Measurements from ENCODE around the gene DAB2.
"Not testable (repeated sequence)": the region's sequence is repeated elsewhere in the genome, so short reads cannot be mapped to it uniquely, and the experiment has no call there.

Gene DAB2

DNA sequence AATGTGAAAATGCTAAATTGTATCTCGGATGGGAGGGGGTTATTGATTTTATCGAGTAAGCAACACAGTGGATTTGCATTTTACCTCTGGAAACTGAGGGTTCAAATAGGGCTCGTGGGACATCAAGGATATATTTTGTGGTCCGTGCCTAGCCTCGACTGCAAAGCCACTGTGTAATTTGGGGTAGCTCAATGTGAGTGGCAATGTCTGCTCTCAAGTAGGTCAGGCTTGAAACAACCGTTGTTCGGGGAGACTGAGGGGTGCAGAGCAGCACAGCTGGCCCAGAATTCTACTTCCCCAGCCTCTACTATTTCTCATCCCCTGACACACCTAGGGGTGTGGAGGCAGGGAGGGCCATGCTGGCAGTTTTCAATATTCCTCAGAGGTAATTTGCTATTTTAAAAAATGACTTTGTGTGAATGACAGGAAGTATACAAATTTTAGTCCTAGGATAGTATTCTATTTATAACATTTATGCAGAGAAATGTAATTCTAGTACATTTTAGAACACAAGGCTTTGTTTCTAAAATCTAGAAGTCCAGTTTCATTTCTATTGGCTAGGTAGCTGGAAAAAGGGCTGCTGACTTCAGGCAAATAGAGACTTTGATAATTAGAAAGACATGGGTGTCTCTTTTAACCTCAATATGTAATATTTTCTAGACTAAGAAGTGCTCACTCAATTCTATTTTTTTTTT, 1.4 kb upstream of the DAB2 start:
- no peak for DNase-seq (ENCODE audit: low read depth)
- H3K4me3 ChIP-seq (ENCODE audit: low read depth, low read length), result no peak overlapping the region

GRCh38 chr5:39423331-39423751, 1.4 kb downstream of the DAB2 start:
- H3K4me3 ChIP-seq (ENCODE audit: low read depth, low read length), result peak overlapping the region; percentile 83
- DNase-seq (ENCODE audit: low read depth), result no peak

GRCh38 chr5:39422728-39423285, 2.0 kb downstream of the DAB2 start:
- no peak for DNase-seq (ENCODE audit: low read depth)
- peak overlapping the region; percentile 83 for H3K4me3 ChIP-seq (ENCODE audit: low read depth, low read length)

DNA sequence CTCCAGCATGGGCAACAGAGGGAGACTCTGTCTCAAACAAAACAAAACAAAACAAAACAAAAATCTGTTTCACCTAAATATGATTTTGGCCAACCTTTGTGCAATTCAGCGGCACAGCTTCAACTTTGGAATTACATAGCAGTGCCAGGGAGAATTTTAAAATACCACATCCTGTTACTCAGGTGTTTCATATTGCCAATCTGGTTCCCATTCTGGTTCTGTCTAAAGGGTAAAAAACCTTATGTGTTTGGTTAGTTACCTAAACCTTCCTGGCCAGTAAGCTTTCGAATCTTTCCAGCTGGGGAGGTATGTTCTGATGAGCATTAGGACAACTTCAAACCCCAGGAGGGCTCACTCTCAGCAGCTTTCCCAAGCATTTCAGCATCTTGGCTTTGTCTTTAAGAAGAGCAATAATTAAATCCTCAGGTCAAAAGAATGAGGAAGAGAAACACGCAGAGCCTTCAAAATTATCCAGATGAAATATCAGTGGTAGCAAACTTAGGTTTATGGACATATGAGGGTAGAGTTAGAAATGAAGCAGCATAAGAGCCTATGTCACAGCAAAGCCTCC, 2.7 kb downstream of the DAB2 start:
- no peak for DNase-seq (ENCODE audit: low read depth)
- H3K4me3 ChIP-seq (ENCODE audit: low read depth, low read length), result peak overlapping the region; percentile 83

GRCh38 chr5:39420482-39421145, 4.2 kb downstream of the DAB2 start:
- peak; percentile 68 for DNase-seq (ENCODE audit: low read depth)
- no peak overlapping the region for H3K4me3 ChIP-seq (ENCODE audit: low read depth, low read length)

- H3K4me3 ChIP-seq (ENCODE audit: low read depth, low read length), result no peak overlapping the region
- DNase-seq (ENCODE audit: low read depth), result no peak
These were observed 5.0 kb downstream of the DAB2 start for GRCh38 chr5:39419796-39420195.

DNA sequence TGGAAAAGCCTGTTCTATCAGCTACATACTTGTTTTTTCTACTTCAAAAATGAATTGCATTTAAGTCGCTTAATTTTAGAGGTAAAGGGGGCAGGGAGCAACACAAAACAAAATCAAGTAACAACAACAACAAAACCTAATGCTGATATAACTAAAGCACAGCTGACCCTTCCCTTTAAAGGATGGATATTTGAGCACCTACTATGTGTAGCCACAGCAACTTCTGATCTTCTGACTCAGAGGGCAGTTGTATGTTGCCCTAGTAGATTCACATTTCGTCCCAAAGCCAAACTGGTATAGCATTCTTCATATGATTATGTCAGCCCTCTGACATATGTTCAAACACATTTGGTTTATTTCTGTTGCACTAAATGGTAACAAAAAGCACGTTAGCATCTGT, 6.8 kb downstream of the DAB2 start:
- no peak overlapping the region for H3K4me3 ChIP-seq (ENCODE audit: low read depth, low read length)
- no peak for DNase-seq (ENCODE audit: low read depth)

GRCh38 chr5:39415201-39415600, 9.6 kb downstream of the DAB2 start:
- no peak for DNase-seq (ENCODE audit: low read depth)
- H3K4me3 ChIP-seq (ENCODE audit: low read depth, low read length), result no peak overlapping the region

DNA sequence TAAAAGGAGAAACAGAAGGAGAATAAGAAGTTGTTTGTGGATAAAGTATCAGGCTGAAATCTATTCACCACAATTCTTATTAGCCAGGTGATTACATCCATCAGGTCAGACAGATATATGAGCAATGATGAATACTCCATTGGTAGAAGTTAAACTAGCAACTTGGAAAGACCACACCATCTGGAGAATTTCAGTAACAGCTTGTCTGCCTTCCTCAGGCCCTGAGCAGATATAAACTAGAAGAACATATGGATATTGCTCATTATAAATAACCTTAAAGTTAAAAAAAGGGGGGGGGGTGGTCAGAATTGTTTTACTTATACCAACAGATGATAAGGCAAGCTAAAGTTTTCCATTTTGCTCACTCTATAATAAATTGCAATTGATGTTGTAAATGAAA, 10.4 kb downstream of the DAB2 start:
- H3K4me3 ChIP-seq (ENCODE audit: low read depth, low read length), result no peak overlapping the region
- DNase-seq (ENCODE audit: low read depth), result no peak

DNA sequence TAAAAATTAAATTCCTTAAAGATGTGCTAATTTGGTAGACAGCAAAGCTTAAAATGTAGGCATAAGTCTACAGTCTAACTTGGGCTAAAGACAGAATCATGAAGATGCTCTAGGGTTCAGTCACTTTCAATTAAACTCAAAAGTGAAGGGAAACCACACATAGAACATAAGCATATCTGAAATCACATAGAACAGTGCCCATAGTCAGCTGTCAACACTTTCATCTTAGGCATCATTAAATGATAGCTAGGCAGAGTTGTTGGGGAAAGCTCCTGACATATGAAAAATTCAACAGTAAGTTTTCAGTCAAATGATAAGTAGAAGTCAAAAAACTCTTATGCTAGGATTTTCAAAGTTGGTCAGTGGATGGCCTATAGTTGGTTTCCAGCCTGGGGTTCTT, 11.0 kb downstream of the DAB2 start:
- DNase-seq (ENCODE audit: low read depth), result no peak
- H3K4me3 ChIP-seq (ENCODE audit: low read depth, low read length), result no peak overlapping the region

- no peak for DNase-seq (ENCODE audit: low read depth)
- H3K4me3 ChIP-seq (ENCODE audit: low read depth, low read length), result no peak overlapping the region
These were observed 11.9 kb downstream of the DAB2 start for GRCh38 chr5:39412721-39413394.

DNA sequence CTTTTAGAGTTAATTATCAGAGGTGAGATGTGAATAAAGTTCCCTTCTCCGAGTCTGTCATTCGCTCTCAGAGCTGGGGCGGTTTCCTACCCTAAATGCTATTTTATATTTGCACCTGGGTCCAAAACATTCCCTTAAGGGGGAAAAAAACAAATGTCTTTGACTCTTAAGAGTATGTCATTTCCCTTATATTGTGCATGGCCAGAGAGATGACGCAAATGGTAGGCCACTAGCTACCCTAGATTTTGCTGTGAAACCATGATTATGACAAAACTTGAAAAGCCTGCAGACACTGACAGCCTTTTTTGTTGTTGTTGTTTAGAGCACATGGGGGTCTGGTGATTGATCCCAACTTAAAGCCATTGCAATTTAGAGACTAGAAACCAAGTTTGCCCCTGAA, 12.8 kb downstream of the DAB2 start:
- H3K4me3 ChIP-seq (ENCODE audit: low read depth, low read length), result no peak overlapping the region
- DNase-seq (ENCODE audit: low read depth), result no peak

- no peak for DNase-seq (ENCODE audit: low read depth)
- H3K4me3 ChIP-seq (ENCODE audit: low read depth, low read length), result no peak overlapping the region
These were observed 13.7 kb downstream of the DAB2 start for GRCh38 chr5:39411061-39411460.

GRCh38 chr5:39409033-39409432, 15.7 kb downstream of the DAB2 start:
- DNase-seq (ENCODE audit: low read depth), result no peak

DNA sequence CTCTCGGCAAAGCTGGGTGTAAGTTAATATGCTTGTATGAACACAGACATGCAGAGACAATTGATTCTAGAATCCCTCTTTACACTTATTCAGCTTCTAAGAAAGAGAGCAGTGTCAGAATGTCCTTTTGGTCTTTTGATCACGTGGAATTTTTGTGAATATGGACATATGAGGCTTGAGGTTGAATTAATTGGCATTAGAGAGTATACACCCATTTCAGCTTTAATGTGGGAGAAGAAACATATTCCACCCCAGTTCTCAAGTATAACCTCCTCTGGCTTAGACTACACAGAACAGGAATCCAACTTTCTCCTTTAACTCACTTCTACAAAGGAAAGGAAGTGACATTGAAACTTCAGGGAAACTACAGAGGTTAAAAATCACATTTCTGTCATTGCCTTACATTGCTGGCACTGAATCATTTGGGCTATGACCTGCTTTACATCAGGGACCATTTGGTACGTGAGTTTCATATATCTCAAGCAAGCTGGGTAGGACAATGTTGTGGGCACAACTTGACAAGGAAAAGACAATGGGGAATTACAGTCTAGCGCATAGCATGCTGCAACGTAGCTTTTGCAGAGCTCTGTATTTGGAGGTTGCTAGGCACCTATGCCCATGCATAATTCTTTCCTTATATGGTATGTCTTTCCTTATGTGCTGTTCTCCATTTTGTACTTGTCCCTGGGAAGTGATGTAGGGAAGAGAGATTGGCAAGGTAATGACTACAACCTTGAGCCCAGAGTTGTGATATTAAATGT, 19.5 kb downstream of the DAB2 start:
- no peak for DNase-seq (ENCODE audit: low read depth)
- H3K4me3 ChIP-seq (ENCODE audit: low read depth, low read length), result no peak overlapping the region

More at GRCh38 chr5:39409033-39409432, 15.7 kb downstream of the DAB2 start:
- H3K4me3 ChIP-seq (ENCODE audit: low read depth, low read length), result no peak overlapping the region

DNA sequence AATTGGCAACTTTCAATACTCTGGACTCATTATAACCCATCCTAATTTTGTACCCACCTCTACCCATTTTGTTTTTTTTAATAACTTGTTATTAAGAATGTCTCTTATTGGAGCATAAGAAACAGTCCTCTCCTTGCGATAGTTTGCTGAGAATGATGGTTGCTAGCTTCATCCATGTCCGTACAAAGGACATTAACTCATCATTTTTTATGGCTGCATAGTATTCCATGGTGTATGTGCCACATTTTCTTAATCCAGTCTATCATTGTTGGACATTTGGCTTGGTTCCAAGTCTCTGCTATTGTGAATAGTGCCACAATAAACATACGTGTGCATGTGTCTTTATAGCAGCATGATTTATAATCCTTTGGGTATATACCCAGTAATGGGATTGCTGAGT, 21.0 kb downstream of the DAB2 start:
- not testable (repeated sequence) for DNase-seq (ENCODE audit: low read depth); H3K4me3 ChIP-seq (ENCODE audit: low read depth, low read length)

DNA sequence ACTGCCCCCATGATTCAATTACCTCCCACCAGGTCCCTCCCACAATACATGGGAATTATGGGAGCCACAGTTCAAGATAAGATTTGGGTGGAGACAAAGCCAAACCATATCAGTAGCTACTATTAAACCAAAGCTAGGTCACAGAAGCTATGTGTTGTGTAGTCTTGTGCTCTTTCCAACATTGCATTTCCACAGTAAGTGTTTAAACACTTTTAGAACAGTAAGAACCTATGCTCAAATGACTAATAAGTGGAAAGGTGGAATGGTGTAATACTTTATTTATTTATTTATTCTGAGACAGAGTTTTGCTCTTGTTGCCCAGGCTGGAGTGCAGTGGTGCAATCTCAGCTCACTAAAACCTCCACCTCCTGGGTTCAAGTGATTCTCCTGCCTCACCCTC, 22.6 kb downstream of the DAB2 start:
- not testable (repeated sequence) for DNase-seq (ENCODE audit: low read depth); H3K4me3 ChIP-seq (ENCODE audit: low read depth, low read length)

GRCh38 chr5:39400713-39401578, 23.8 kb downstream of the DAB2 start:
- H3K4me3 ChIP-seq (ENCODE audit: low read depth, low read length), result no peak overlapping the region
- no peak for DNase-seq (ENCODE audit: low read depth)
